ENCODE results near the gene ZC3H10. TPM values are rescaled to one million over a fixed set of nuclear protein-coding genes. Genes with fewer than 3 reads are reported as not detected.

ZC3H10 gene
- total RNA-seq, 1 donor from 2014 or later: 2.0 TPM

DNA sequence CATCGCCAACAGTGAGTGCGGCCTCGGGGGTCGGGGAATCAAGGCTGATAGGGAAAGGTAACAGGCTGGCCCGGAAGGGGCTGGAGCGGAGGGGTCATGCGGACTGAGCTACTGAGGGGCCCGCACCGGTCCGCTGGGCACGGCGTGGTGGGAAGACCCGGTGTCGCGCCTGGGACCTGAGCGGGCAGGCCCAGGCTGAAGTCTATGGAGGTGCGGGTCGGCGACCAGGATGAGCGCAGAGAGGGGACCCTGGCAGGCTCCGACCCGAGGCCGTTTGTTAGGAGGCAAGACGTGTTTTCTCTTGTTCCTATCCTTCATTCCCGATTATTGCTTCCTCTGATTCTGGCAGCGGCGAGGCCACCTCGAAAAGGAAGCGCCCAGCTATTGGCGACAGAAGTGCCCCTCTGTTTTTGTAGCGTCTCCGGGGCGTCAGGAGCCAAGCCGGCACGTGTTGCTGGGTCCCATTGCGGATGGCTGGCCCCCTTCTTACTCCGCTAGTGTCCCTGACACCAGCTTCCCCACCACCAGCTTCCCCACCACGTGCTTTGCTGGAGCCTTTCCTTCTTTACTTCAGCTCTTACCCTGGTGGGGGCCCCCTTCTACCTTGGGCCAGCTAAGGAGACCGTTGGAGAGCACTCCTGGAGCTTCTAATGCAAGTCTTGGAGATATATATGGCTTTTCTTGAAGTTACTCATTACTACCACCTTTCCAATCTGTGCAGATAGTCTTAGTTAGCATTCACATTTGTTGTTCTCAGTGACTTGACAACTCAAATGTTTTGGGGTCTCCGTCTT is 13.1 kb upstream of the ZC3H10 start:
- no peak for DNase-seq (ENCODE audit: extremely low spot score in 2 of 2)
- peaks cover 35% of the 10 kb centered on the region for H3K4me1 ChIP-seq
- no peaks in the 10 kb centered on the region for H3K27me3 ChIP-seq
- H3K27ac ChIP-seq: peak overlapping the region; percentile 85
- intact Hi-C loops (cut with DNase I): no loop called here
- TF ChIP-seq POLR2AphosphoS5 (IDR thresholded peaks at IDR 0.05; ENCODE audit: insufficient read depth in 1 of 2, low read depth in 1 of 2) (no peak), POLR2A (IDR thresholded peaks at IDR 0.05) (no peak)
- TF ChIP-seq, protein P1, sequence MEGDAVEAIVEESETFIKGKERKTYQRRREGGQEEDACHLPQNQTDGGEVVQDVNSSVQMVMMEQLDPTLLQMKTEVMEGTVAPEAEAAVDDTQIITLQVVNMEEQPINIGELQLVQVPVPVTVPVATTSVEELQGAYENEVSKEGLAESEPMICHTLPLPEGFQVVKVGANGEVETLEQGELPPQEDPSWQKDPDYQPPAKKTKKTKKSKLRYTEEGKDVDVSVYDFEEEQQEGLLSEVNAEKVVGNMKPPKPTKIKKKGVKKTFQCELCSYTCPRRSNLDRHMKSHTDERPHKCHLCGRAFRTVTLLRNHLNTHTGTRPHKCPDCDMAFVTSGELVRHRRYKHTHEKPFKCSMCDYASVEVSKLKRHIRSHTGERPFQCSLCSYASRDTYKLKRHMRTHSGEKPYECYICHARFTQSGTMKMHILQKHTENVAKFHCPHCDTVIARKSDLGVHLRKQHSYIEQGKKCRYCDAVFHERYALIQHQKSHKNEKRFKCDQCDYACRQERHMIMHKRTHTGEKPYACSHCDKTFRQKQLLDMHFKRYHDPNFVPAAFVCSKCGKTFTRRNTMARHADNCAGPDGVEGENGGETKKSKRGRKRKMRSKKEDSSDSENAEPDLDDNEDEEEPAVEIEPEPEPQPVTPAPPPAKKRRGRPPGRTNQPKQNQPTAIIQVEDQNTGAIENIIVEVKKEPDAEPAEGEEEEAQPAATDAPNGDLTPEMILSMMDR (IDR thresholded peaks at IDR 0.05): no peak
- peaks cover 0 to 42% of the 10 kb centered on the region in 2 donors for H3K36me3 ChIP-seq
- no peaks in the 10 kb centered on the region for H3K9me3 ChIP-seq
- H3K4me3 ChIP-seq: peak overlapping the region; percentile 62 to 97

- H3K9me3 ChIP-seq: no peaks in the 10 kb centered on the region
- peaks cover 35% of the 10 kb centered on the region for H3K4me1 ChIP-seq
- no peaks in the 10 kb centered on the region for H3K27me3 ChIP-seq
- intact Hi-C loops (cut with DNase I): no loop called here
- H3K4me3 ChIP-seq: peak overlapping the region; percentile 62 to 97
- H3K36me3 ChIP-seq: peaks cover 0 to 47% of the 10 kb centered on the region in 2 donors
- H3K27ac ChIP-seq: peak overlapping the region; percentile 85
- TF ChIP-seq, protein P1 (IDR thresholded peaks at IDR 0.05): no peak
- TF ChIP-seq POLR2A (IDR thresholded peaks at IDR 0.05) (no peak), POLR2AphosphoS5 (IDR thresholded peaks at IDR 0.05; ENCODE audit: insufficient read depth in 1 of 2, low read depth in 1 of 2) (no peak)
- no peak for DNase-seq (ENCODE audit: extremely low spot score in 2 of 2)
Measured at GRCh38 chr12:56105609-56105902, 12.5 kb upstream of the ZC3H10 start.

DNA sequence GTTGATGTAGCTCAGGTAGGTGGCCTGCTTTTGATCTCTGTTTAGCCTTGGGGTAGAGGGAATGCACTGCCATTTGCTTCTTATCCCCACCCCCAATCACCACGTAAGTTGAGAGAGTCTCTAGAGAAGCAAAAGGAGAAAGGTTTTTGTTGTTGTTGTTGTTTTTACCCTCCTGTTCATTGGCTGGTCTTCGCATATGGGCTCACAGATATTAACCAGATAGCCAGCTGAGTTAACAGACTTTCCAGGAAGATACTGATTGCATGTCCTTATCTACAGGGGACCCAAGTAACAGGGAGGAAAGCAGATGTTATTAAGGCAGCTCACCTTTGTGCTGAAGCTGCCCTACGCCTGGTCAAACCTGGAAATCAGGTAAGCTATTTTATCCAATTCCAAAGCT is 10.8 kb upstream of the ZC3H10 start:
- no peak for DNase-seq (ENCODE audit: extremely low spot score in 2 of 2)
- Histone ChIP-seq H3K27me3 (no peaks in the 10 kb centered on the region), H3K27ac (no peak overlapping the region), H3K4me1 (peaks cover 35% of the 10 kb centered on the region), H3K36me3 (peaks cover 0 to 60% of the 10 kb centered on the region in 2 donors), H3K9me3 (no peaks in the 10 kb centered on the region), H3K4me3 (no peak overlapping the region)
- no peak for TF ChIP-seq POLR2A (IDR thresholded peaks at IDR 0.05)
- TF ChIP-seq, protein P1 (IDR thresholded peaks at IDR 0.05): no peak
- no peak for TF ChIP-seq POLR2AphosphoS5 (IDR thresholded peaks at IDR 0.05; ENCODE audit: insufficient read depth in 1 of 2, low read depth in 1 of 2)
- intact Hi-C loops (cut with DNase I): no loop called here

- intact Hi-C loops (cut with DNase I): no loop called here
- H3K9me3 ChIP-seq: no peaks in the 10 kb centered on the region
- H3K4me1 ChIP-seq: peaks cover 14% of the 10 kb centered on the region
- no peak for DNase-seq (ENCODE audit: extremely low spot score in 2 of 2)
- H3K4me3 ChIP-seq: no peak overlapping the region
- H3K27me3 ChIP-seq: no peaks in the 10 kb centered on the region
- H3K27ac ChIP-seq: no peak overlapping the region
- H3K36me3 ChIP-seq: peaks cover 0 to 70% of the 10 kb centered on the region in 2 donors
- TF ChIP-seq POLR2AphosphoS5 (IDR thresholded peaks at IDR 0.05; ENCODE audit: insufficient read depth in 1 of 2, low read depth in 1 of 2) (peak in 1 of 2 donors; percentile 49), POLR2A (IDR thresholded peaks at IDR 0.05) (no peak)
Measured at GRCh38 chr12:56110571-56110970, 7.5 kb upstream of the ZC3H10 start.

DNA sequence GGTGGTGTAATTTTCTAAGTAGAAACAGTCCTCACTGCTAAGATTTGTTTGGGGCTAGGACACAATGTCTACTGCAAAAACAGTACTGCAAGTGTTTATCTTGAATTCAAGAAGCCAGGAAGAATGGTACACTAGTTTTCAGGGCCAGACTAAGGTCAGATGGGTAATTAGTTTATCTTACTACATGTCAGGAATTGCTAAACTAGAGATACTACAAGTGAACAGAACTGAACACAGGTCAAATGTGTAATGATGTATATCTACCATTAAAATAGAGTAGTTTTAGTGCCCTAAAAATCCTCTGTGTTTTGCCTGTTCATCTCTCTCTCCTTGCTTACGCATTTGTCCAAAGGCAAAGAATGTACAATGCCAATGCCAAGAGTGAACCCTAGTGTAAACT is 4.0 kb upstream of the ZC3H10 start:
- H3K9me3 ChIP-seq: no peaks in the 10 kb centered on the region
- H3K4me1 ChIP-seq: peaks cover 7% of the 10 kb centered on the region
- H3K27me3 ChIP-seq: no peaks in the 10 kb centered on the region
- DNase-seq (ENCODE audit: extremely low spot score in 2 of 2): no peak
- H3K36me3 ChIP-seq: peaks cover 0 to 41% of the 10 kb centered on the region in 2 donors
- H3K27ac ChIP-seq: no peak overlapping the region
- intact Hi-C loops (cut with DNase I): no loop called here
- no peak overlapping the region for H3K4me3 ChIP-seq
- TF ChIP-seq, protein P1 (IDR thresholded peaks at IDR 0.05): no peak
- TF ChIP-seq POLR2AphosphoS5 (IDR thresholded peaks at IDR 0.05; ENCODE audit: insufficient read depth in 1 of 2, low read depth in 1 of 2) (no peak), POLR2A (IDR thresholded peaks at IDR 0.05) (no peak)

Measured in vagina (tissue), 2 donors.